ENCODE results near the gene ARMC10. TPM values are rescaled to one million over a fixed set of nuclear protein-coding genes. Genes with fewer than 3 reads are reported as not detected.
"Not testable (repeated sequence)": the region's sequence is repeated elsewhere in the genome, so short reads cannot be mapped to it uniquely, and the experiment has no call there.

The ARMC10 gene
- polyA plus RNA-seq, 1 donor from 2014 or later, result 28.8 TPM

- H3K4me3 ChIP-seq (ENCODE audit: low read length), result no peak overlapping the region
- H4K20me1 ChIP-seq (ENCODE audit: insufficient read depth), result no peaks in the 10 kb centered on the region
- H3K27me3 ChIP-seq (ENCODE audit: insufficient read depth, low read depth, low read length), result no peaks in the 10 kb centered on the region
- TF ChIP-seq RAD21 (conservative IDR thresholded peaks at IDR 0.05), result no peak
- TF ChIP-seq REST (IDR thresholded peaks at IDR 0.05; ENCODE audit: borderline replicate concordance), result no peak
- no peak for TF ChIP-seq EZH2 (IDR thresholded peaks at IDR 0.05; ENCODE audit: borderline replicate concordance, insufficient read depth, low read length, poor library complexity, severe bottlenecking)
- no peak for TF ChIP-seq POLR2AphosphoS5 (IDR thresholded peaks at IDR 0.05)
- H3K4me2 ChIP-seq (ENCODE audit: low read length), result no peak overlapping the region
- H3K9me2 ChIP-seq (ENCODE audit: insufficient read depth, low read length), result no peaks in the 10 kb centered on the region
- no peak overlapping the region for H3K9ac ChIP-seq (ENCODE audit: low read length)
- H3F3A ChIP-seq (ENCODE audit: insufficient read depth, low read length, poor library complexity, severe bottlenecking), result no peaks in the 10 kb centered on the region
- no peaks in the 10 kb centered on the region for H3K79me2 ChIP-seq (replicated peaks; ENCODE audit: insufficient read depth, low read length)
- H3K27ac ChIP-seq (ENCODE audit: low read length), result no peak overlapping the region
- H3K9me3 ChIP-seq (ENCODE audit: low read length), result no peaks in the 10 kb centered on the region
- no peak overlapping the region for H2AFZ ChIP-seq (ENCODE audit: low read depth, low read length)
- H3K36me3 ChIP-seq (ENCODE audit: insufficient read depth, low read length), result no peaks in the 10 kb centered on the region
These were observed 23.4 kb upstream of the ARMC10 start for GRCh38 chr7:103051519-103051918.

GRCh38 chr7:103056006-103056405, 18.9 kb upstream of the ARMC10 start:
- not testable (repeated sequence) for H3F3A ChIP-seq (ENCODE audit: insufficient read depth, low read length, poor library complexity, severe bottlenecking); H3K79me2 ChIP-seq (replicated peaks; ENCODE audit: insufficient read depth, low read length); H3K4me2 ChIP-seq (ENCODE audit: low read length); H3K27ac ChIP-seq (ENCODE audit: low read length); H2AFZ ChIP-seq (ENCODE audit: low read depth, low read length); H3K9me2 ChIP-seq (ENCODE audit: insufficient read depth, low read length); H4K20me1 ChIP-seq (ENCODE audit: insufficient read depth); H3K36me3 ChIP-seq (ENCODE audit: insufficient read depth, low read length); H3K9ac ChIP-seq (ENCODE audit: low read length); H3K4me3 ChIP-seq (ENCODE audit: low read length); H3K9me3 ChIP-seq (ENCODE audit: low read length); H3K27me3 ChIP-seq (ENCODE audit: insufficient read depth, low read depth, low read length)

- H3F3A ChIP-seq (ENCODE audit: insufficient read depth, low read length, poor library complexity, severe bottlenecking), result no peaks in the 10 kb centered on the region
- no peaks in the 10 kb centered on the region for H3K9me2 ChIP-seq (ENCODE audit: insufficient read depth, low read length)
- no peaks in the 10 kb centered on the region for H3K79me2 ChIP-seq (replicated peaks; ENCODE audit: insufficient read depth, low read length)
- H3K9ac ChIP-seq (ENCODE audit: low read length), result no peak overlapping the region
- H3K27me3 ChIP-seq (ENCODE audit: insufficient read depth, low read depth, low read length), result no peaks in the 10 kb centered on the region
- H3K4me2 ChIP-seq (ENCODE audit: low read length), result no peak overlapping the region
- no peak for TF ChIP-seq POLR2AphosphoS5 (IDR thresholded peaks at IDR 0.05)
- no peak for TF ChIP-seq REST (IDR thresholded peaks at IDR 0.05; ENCODE audit: borderline replicate concordance)
- TF ChIP-seq TAF1 (IDR thresholded peaks at IDR 0.05; ENCODE audit: low read depth), result no peak
- TF ChIP-seq EP300 (conservative IDR thresholded peaks at IDR 0.05; ENCODE audit: poor library complexity, severe bottlenecking), result no peak
- TF ChIP-seq EZH2 (IDR thresholded peaks at IDR 0.05; ENCODE audit: borderline replicate concordance, insufficient read depth, low read length, poor library complexity, severe bottlenecking), result no peak
- TF ChIP-seq MXI1 (conservative IDR thresholded peaks at IDR 0.05; ENCODE audit: poor library complexity, severe bottlenecking), result no peak
- TF ChIP-seq RAD21 (conservative IDR thresholded peaks at IDR 0.05), result no peak
- TF ChIP-seq SMC3 (conservative IDR thresholded peaks at IDR 0.05; ENCODE audit: poor library complexity), result no peak
- TF ChIP-seq CTCF (IDR thresholded peaks at IDR 0.05; ENCODE audit: poor library complexity, severe bottlenecking), result no peak
- H3K27ac ChIP-seq (ENCODE audit: low read length), result no peak overlapping the region
- no peaks in the 10 kb centered on the region for H3K9me3 ChIP-seq (ENCODE audit: low read length)
- H4K20me1 ChIP-seq (ENCODE audit: insufficient read depth), result no peaks in the 10 kb centered on the region
- H3K36me3 ChIP-seq (ENCODE audit: insufficient read depth, low read length), result no peaks in the 10 kb centered on the region
- no peak overlapping the region for H2AFZ ChIP-seq (ENCODE audit: low read depth, low read length)
- no peak overlapping the region for H3K4me3 ChIP-seq (ENCODE audit: low read length)
These were observed 16.8 kb upstream of the ARMC10 start for GRCh38 chr7:103058122-103058521.
